T-helper 2 cell treated with Interferon-gamma antibody and Interleukin-4, amounts not matched to agents 5 μg/mL and 100 μg/mL, for 36 hours (primary cell): ENCODE measurements around the gene LRRFIP2.

Source experiments
- DNase-seq: peaks from one replicate; pipeline ENCODE4 v3.0.0; 2021; ENCODE audit warnings: low spot score
- H3K27ac Mint-ChIP-seq: one replicate; pipeline ENCODE4 v1.8.0; 2021; ENCODE audit warnings: mild to moderate bottlenecking, mixed read lengths
- H3K27me3 Mint-ChIP-seq: one replicate; pipeline ENCODE4 v1.8.0; 2021; ENCODE audit warnings: low read depth, mixed read lengths
- H3K36me3 Mint-ChIP-seq: one replicate; pipeline ENCODE4 v1.8.0; 2021; ENCODE audit warnings: low read depth, mixed read lengths
- H3K4me1 Mint-ChIP-seq: one replicate; pipeline ENCODE4 v1.8.0; 2021; ENCODE audit warnings: low read depth, mixed read lengths
- H3K4me3 Mint-ChIP-seq: one replicate; pipeline ENCODE4 v1.8.0; 2022; ENCODE audit warnings: mild to moderate bottlenecking, moderate library complexity, mixed read lengths
- H3K9me3 Mint-ChIP-seq: one replicate; pipeline ENCODE4 v1.8.0; 2021; ENCODE audit warnings: mixed read lengths

LRRFIP2 gene

DNA sequence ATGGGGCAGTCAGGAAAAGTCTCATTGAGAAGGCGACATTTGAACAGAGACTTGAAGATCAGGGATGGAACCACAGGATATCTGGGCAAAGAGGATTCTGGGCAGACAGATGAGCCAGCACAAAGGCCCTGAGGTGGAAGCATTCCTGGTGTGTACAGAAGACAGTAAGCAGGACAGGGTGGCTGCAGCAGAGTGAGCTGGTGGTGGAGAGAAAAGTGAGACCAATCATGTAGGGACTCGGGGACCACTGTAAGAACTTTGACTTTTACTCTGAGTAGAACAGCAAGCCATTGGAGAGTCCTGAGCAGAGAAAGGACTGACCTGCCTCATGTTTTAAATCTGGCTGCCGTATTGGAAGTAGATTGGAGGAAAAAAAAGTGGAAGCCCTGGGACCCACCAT, 29.9 kb upstream of the LRRFIP2 start:
- Mint-ChIP-seq H3K27me3 (peaks cover 15% of the 10 kb centered on the region), H3K36me3 (no peaks in the 10 kb centered on the region), H3K4me1 (no peaks in the 10 kb centered on the region), H3K4me3 (no peak overlapping the region), H3K9me3 (no peaks in the 10 kb centered on the region), H3K27ac (no peak overlapping the region)
- DNase-seq, result no peak

DNA sequence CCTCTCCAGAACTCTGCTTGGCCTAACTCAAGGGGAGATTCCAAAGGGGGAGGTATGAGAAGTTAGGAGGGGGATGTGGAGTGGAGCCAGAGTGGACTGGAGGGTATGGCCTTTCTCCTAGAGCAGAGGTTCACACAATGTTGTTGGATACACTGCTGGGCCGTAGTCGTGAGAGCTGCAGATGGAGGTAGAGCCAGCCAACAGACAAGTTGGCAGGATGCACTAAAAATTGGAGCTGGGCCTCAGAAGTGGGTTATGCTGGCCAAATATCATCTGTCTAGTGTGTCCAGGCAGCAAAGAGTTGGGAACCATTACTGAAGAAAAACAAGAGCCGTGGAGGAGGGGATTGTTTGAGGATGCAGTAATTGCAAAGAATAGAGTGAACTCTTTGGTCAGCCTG, 27.7 kb upstream of the LRRFIP2 start:
- DNase-seq, result no peak
- no peaks in the 10 kb centered on the region for H3K36me3 Mint-ChIP-seq
- peaks cover 25% of the 10 kb centered on the region for H3K27me3 Mint-ChIP-seq
- H3K4me3 Mint-ChIP-seq, result no peak overlapping the region
- H3K9me3 Mint-ChIP-seq, result no peaks in the 10 kb centered on the region
- no peak overlapping the region for H3K27ac Mint-ChIP-seq
- H3K4me1 Mint-ChIP-seq, result no peaks in the 10 kb centered on the region

DNA sequence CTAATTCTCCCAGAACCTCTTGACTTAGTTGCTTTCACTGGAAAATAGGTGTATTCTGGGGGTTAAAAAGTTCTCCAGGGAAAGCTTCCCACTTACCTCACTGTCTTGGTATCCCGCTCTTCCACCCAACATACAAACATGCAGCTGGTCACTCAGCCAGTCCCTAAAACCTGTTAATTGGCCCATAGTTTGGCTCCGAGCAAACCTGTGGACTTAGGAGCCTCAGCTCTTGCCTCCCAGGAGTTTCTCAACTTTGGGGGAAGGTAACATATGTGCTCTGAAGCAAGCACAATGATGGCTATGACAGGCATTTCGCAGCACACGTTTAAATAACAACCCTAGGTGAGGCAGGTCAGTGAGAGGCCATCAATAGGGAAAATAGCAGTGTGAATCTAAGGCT, 25.8 kb upstream of the LRRFIP2 start:
- no peaks in the 10 kb centered on the region for H3K4me1 Mint-ChIP-seq
- DNase-seq, result no peak
- H3K36me3 Mint-ChIP-seq, result no peaks in the 10 kb centered on the region
- no peak overlapping the region for H3K4me3 Mint-ChIP-seq
- H3K27me3 Mint-ChIP-seq, result peaks cover 25% of the 10 kb centered on the region
- H3K27ac Mint-ChIP-seq, result no peak overlapping the region
- H3K9me3 Mint-ChIP-seq, result no peaks in the 10 kb centered on the region

DNA sequence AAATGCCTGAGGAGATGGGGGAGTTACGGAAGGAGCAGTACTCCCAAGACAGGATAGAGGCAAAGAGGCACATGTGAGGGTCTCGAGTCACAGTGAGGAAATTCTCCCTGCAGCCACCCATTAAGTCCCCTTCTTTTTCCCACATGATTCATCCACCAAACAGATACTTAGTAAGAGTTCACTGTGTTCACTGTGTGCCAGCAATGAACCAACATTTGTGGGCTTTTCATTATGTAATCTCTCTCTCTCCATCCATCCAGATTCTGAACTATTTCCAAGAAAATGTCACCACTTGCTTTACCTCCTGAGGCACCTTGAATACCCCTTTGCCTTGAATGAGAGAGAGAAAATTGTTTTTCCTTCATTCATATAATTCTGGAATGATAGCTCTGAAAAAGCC, 24.6 kb upstream of the LRRFIP2 start:
- DNase-seq, result no peak
- peaks cover 18% of the 10 kb centered on the region for H3K27me3 Mint-ChIP-seq
- H3K9me3 Mint-ChIP-seq, result no peaks in the 10 kb centered on the region
- no peak overlapping the region for H3K27ac Mint-ChIP-seq
- no peaks in the 10 kb centered on the region for H3K36me3 Mint-ChIP-seq
- H3K4me1 Mint-ChIP-seq, result no peaks in the 10 kb centered on the region
- no peak overlapping the region for H3K4me3 Mint-ChIP-seq

DNA sequence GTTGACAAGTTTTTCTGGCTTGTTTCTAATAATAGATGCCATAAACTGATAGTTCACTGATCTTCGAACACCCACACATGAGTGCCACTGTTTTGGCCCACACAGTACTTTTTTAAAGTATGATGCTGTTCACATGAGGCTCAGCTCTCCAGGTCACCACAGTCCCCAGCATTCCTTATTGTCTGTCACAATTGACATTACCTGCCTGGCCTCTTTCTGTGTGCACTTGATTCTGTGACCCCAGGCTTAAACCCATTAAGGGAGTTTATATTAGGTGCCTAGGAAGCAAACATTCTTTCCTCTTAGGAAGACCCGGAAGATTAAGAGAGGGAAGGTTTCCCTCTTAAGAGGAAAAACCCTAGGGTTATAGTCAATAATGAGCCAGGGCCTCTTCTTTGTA, 24.2 kb upstream of the LRRFIP2 start:
- no peaks in the 10 kb centered on the region for H3K9me3 Mint-ChIP-seq
- peaks cover 17% of the 10 kb centered on the region for H3K27me3 Mint-ChIP-seq
- no peaks in the 10 kb centered on the region for H3K36me3 Mint-ChIP-seq
- no peaks in the 10 kb centered on the region for H3K4me1 Mint-ChIP-seq
- DNase-seq, result no peak
- H3K27ac Mint-ChIP-seq, result no peak overlapping the region
- no peak overlapping the region for H3K4me3 Mint-ChIP-seq

DNA sequence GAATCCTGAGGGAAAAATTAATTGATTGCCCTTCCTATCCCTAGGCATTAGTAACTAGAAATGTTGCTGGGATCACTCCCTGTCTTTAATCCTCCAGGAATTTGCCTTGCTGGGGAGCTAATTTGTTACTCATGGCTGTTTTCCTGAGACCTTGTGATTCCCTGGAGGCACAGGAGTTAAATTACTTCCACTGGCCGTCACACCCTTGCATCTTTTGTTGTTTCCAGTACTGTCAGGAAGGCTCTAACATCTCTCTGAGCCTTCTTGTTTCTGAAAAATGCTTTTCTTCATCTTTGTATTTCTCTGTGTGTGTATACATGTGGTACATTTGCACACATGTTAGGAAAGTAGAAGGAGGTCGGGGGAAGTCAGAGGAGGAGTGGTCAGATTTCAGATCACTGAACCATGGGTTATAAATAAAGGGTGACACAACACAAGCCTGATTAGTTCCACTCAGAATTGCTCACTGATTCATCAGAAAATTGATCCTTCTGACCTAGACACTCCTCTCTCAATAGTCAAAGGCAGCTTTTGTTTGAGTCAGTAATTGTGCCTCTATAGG, 23.5 kb upstream of the LRRFIP2 start:
- DNase-seq, result no peak
- H3K4me3 Mint-ChIP-seq, result no peak overlapping the region
- H3K9me3 Mint-ChIP-seq, result no peaks in the 10 kb centered on the region
- no peaks in the 10 kb centered on the region for H3K4me1 Mint-ChIP-seq
- no peaks in the 10 kb centered on the region for H3K36me3 Mint-ChIP-seq
- peaks cover 17% of the 10 kb centered on the region for H3K27me3 Mint-ChIP-seq
- no peak overlapping the region for H3K27ac Mint-ChIP-seq

DNA sequence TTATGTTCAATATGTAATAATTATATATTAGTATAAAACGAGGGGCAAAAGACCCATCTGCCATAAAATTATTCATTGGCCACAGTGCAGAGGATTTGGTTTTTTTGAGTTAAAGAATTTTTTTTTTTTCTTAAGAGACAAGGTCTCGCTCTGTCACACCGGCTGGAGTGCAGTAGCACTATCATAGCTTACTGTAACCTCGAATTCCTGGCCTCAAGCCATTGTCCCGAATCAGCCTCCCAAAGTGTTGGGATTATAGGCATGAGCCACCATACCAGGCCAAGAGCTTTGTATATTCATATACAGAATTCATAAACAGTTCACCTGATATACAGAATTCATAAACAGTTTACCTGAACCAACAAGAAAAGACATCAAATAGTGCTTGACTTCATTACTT, 20.2 kb upstream of the LRRFIP2 start:
- H3K4me3 Mint-ChIP-seq, result no peak overlapping the region
- H3K4me1 Mint-ChIP-seq, result no peaks in the 10 kb centered on the region
- H3K27me3 Mint-ChIP-seq, result peaks cover 17% of the 10 kb centered on the region
- no peak for DNase-seq
- H3K36me3 Mint-ChIP-seq, result no peaks in the 10 kb centered on the region
- H3K27ac Mint-ChIP-seq, result no peak overlapping the region
- H3K9me3 Mint-ChIP-seq, result no peaks in the 10 kb centered on the region

DNA sequence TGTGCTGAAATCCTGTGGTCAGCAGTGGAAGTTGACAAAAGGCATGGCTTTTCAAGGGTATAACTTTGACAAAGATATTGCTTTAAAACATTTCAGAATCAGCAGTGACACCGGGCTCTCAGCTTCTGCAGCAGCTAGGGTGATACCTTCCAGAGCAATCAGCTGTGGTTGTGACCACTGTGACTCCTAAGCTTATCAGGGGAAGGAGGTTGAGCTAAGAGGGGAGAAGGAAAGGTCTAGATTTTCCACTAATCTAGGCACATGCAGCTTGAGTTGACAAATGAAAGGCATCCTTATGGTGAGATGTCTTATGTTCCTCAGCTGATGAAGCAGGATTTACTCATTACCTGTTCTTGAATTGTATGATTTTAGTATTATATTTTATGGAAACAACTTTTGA, 16.3 kb upstream of the LRRFIP2 start:
- H3K9me3 Mint-ChIP-seq, result no peaks in the 10 kb centered on the region
- no peak overlapping the region for H3K4me3 Mint-ChIP-seq
- H3K4me1 Mint-ChIP-seq, result no peaks in the 10 kb centered on the region
- no peak overlapping the region for H3K27ac Mint-ChIP-seq
- peaks cover 3% of the 10 kb centered on the region for H3K27me3 Mint-ChIP-seq
- no peak for DNase-seq
- no peaks in the 10 kb centered on the region for H3K36me3 Mint-ChIP-seq

DNA sequence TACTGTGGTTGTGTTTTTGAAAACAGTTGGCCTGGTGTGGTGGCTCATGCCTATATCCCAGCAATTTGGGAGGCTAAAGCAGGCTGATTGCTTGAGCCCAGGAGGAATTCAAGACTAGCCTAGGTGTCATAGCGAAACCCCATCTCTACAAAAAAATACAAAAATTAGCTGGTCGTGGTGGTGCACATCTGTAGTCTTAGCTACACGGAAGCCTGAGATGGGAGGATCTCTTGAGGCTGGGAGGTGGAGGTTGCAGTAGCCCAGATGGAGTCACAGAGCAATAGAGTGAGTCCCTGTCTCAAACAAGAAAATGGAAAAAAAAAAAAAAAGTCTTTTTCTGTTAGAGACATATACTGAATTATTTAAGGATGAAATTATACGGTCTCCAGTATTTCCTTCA, 14.7 kb upstream of the LRRFIP2 start:
- no peak overlapping the region for H3K27ac Mint-ChIP-seq
- H3K4me3 Mint-ChIP-seq, result no peak overlapping the region

DNA sequence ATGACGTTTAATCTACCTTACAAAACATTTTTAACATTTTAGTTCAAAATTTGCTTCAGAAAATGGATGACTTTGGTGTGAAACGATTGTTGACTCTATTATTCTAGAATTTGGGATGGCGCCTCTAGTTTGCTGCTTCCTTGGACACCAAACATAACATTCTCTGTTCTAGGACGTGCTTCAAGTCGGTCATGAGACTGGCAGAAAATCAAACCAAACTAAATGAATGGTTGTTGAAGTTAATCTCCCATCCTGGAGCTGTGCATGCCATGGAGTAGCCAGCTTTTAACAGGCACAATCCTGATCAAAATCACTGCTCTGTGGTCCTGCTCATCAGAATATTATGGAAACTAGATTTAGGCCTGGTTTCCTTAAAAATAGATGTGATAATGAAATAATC, 9.6 kb upstream of the LRRFIP2 start:
- H3K27me3 Mint-ChIP-seq, result no peaks in the 10 kb centered on the region
- no peak for DNase-seq
- H3K4me1 Mint-ChIP-seq, result peaks cover 11% of the 10 kb centered on the region
- H3K36me3 Mint-ChIP-seq, result peaks cover 6% of the 10 kb centered on the region
- H3K4me3 Mint-ChIP-seq, result no peak overlapping the region
- H3K9me3 Mint-ChIP-seq, result no peaks in the 10 kb centered on the region
- H3K27ac Mint-ChIP-seq, result no peak overlapping the region

More for the DNA sequence above, 14.7 kb upstream of the LRRFIP2 start:
- Mint-ChIP-seq H3K27me3 (peaks cover 3% of the 10 kb centered on the region), H3K4me1 (no peaks in the 10 kb centered on the region), H3K36me3 (no peaks in the 10 kb centered on the region), H3K9me3 (no peaks in the 10 kb centered on the region)
- DNase-seq, result no peak

DNA sequence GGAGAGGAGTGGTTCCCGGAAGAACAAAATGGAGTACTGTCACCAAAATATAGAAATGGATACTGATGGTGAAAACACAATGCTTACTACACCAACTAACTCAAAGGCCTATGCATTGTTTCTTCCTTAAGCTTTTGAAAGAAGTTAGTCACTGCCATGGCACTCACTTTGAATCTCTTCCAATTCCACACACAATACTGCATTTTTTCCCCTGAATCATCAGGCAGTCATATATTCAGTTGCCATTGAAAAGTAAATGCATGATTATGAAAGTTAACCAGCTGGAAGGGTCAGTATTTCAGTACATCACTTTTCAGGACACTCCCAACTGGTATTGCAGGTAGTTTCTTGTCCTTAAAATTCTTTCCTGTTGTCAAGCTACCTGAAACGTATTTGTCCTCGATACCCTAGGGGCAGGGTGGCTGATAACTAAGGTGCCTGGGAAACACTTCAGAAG, 9.0 kb upstream of the LRRFIP2 start:
- no peak overlapping the region for H3K27ac Mint-ChIP-seq

DNA sequence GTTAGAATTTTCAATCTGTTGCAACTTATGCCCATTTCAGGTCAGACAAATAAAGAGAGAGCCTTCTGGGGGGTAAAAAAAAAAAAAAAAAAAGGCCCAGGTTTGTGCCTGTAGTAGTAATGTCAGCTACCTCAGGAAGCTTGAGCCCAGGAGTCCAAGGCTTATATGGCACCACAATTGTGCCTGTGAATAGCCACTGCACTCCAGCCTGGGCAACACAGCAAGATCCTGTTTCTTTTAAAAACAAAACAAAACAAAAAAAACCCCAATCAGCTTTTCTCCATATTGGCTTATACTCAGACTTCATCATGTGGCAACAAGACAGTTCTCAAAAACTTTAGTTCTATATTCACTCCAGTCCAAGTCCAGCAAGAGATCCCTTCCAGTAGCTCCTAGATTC, 8.4 kb upstream of the LRRFIP2 start:
- H3K27me3 Mint-ChIP-seq, result no peaks in the 10 kb centered on the region
- H3K4me1 Mint-ChIP-seq, result peaks cover 16% of the 10 kb centered on the region
- no peak for DNase-seq
- H3K9me3 Mint-ChIP-seq, result no peaks in the 10 kb centered on the region
- H3K27ac Mint-ChIP-seq, result no peak overlapping the region
- H3K36me3 Mint-ChIP-seq, result peaks cover 6% of the 10 kb centered on the region
- H3K4me3 Mint-ChIP-seq, result no peak overlapping the region

More for the DNA sequence above, 9.0 kb upstream of the LRRFIP2 start:
- no peak for DNase-seq
- H3K27me3 Mint-ChIP-seq, result no peaks in the 10 kb centered on the region
- no peaks in the 10 kb centered on the region for H3K9me3 Mint-ChIP-seq
- peaks cover 6% of the 10 kb centered on the region for H3K36me3 Mint-ChIP-seq
- H3K4me3 Mint-ChIP-seq, result no peak overlapping the region
- peaks cover 11% of the 10 kb centered on the region for H3K4me1 Mint-ChIP-seq

DNA sequence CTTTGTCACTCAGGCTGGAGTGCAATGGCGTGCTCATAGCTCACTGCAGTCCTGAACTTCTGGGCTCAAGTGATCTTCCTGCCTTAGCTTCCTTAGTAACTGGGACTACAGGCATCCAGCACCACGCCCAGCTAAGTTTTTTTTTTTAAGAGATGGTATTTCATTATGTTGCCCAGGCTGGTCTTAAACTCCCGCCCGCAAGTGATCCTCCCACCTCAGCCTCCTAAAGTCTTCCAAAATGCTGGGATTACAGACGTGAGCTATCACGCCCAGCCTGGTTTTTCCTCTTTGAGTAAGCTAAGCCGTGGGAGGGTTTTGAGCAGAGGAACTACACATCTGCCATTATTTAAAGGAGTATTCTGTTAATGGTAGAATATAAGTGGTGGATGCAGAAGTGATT, 7.4 kb upstream of the LRRFIP2 start:
- no peak for DNase-seq
- Mint-ChIP-seq H3K4me1 (peaks cover 26% of the 10 kb centered on the region), H3K4me3 (no peak overlapping the region), H3K9me3 (no peaks in the 10 kb centered on the region), H3K36me3 (peaks cover 6% of the 10 kb centered on the region), H3K27me3 (no peaks in the 10 kb centered on the region), H3K27ac (no peak overlapping the region)

DNA sequence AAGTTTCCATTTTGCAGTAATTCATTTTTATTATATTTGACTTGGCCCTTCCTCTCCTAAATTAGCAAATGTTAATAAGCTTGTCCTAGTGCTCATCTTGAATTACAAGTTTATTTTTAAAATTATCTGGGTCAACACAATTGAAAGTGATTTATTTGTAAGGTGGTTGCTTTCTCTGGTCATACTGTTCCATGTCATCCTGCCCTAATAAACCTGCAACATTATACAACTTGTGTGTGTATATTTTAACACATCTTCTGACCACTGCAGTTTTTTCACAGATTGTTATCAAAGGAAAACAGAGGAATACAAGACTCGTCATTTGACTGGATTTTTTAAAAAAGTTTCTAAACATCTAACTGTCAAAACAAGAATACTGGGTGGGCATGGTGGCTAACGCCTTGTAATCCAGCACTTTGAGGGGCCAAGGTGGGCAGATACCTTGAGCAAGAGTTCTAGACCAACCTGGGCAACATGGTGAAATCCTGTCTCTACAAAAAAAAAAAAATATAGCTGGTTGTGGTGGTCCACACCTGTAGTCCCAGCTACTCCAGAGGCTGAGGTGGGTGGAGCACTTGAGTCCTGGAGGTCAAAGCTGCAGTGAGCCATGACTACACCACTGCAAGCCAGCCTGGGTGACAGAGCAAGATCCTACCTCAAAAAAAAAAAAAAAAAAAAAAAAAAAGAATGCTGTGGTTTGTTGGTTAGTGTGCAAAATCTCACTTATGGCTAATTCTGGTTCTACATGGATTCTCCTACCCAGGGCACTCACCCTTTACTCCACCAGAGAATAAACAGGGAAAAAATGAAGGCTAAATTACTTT, 5.0 kb upstream of the LRRFIP2 start:
- no peak overlapping the region for H3K4me3 Mint-ChIP-seq
- no peak overlapping the region for H3K27ac Mint-ChIP-seq
- H3K27me3 Mint-ChIP-seq, result no peaks in the 10 kb centered on the region
- H3K4me1 Mint-ChIP-seq, result peaks cover 34% of the 10 kb centered on the region
- H3K36me3 Mint-ChIP-seq, result peaks cover 9% of the 10 kb centered on the region
- DNase-seq, result no peak
- H3K9me3 Mint-ChIP-seq, result no peaks in the 10 kb centered on the region

DNA sequence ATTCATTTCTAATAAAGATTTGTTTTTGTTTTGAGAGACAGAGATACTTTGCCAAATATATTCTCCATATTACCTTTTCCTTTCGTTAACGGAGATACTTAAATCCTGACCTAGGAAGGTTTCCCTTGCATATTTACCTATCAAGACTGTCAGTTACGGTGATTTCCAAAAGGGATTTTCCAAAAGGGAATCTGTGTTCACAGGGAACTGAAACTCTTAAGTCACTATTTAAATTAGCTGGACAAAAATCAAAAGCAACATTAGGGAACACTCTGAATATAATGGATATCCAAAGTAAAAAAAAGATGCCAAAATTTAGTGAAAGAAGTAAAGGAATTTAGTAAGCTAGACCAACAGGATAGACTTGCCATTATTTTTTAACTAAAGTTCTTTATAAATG, 576 bp downstream of the LRRFIP2 start:
- H3K27ac Mint-ChIP-seq, result no peak overlapping the region
- H3K9me3 Mint-ChIP-seq, result no peaks in the 10 kb centered on the region
- H3K36me3 Mint-ChIP-seq, result peaks cover 33% of the 10 kb centered on the region
- H3K27me3 Mint-ChIP-seq, result no peaks in the 10 kb centered on the region
- peaks cover 39% of the 10 kb centered on the region for H3K4me1 Mint-ChIP-seq
- no peak for DNase-seq
- no peak overlapping the region for H3K4me3 Mint-ChIP-seq
